Activated T-helper 9 cell treated with anti-CD3 and anti-CD28 coated beads, Interleukin-2, amount 50 U/mL, for 16 hours (primary cell): ENCODE measurements around the gene KRTAP5-5.
"Not testable (repeated sequence)": the region's sequence is repeated elsewhere in the genome, so short reads cannot be mapped to it uniquely, and the experiment has no call there.

Experiments used
- DNase-seq: peaks from one replicate; pipeline ENCODE4 v3.0.0-alpha.2; 2020; ENCODE audit warnings: low read depth

KRTAP5-5 gene

DNA sequence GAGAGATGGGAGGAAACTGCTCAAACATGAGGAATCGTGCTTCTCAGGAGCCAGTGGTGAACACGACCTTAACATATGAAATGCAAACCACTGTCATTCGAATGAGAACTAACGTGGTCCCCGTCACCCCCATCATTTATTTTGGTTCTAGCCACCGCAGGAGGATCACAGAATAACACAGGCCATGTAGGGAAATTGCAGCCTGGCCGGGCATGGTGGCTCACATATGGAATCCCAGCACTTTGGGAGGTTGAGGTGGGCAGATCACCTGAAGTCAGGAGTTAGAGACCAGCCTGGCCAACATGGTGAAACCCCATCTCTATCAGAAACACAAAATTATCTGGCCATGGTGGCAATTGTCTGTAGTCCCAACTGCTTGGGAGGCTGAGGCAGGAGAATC is 27.1 kb downstream of the KRTAP5-5 start:
- no peak for DNase-seq

DNA sequence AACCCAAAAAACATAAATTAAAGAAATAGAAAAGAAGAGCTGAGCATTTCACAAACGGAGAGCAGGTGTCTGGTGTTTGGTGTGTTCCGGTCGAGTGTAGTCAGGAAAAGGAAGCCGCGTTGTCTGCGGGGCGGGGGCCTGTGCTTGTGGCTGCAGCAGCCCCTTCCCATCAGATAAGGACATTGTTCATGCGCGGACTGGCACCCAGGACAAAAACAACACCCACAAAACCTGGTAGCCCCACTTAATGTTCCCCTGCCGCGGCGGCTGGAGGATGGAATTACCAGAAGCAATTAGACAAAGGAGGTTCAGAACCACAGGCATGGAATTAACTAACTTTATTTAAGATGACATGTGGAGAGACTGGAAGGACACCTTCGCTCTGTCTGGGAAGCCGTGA is 29.9 kb downstream of the KRTAP5-5 start:
- no peak for DNase-seq

DNA sequence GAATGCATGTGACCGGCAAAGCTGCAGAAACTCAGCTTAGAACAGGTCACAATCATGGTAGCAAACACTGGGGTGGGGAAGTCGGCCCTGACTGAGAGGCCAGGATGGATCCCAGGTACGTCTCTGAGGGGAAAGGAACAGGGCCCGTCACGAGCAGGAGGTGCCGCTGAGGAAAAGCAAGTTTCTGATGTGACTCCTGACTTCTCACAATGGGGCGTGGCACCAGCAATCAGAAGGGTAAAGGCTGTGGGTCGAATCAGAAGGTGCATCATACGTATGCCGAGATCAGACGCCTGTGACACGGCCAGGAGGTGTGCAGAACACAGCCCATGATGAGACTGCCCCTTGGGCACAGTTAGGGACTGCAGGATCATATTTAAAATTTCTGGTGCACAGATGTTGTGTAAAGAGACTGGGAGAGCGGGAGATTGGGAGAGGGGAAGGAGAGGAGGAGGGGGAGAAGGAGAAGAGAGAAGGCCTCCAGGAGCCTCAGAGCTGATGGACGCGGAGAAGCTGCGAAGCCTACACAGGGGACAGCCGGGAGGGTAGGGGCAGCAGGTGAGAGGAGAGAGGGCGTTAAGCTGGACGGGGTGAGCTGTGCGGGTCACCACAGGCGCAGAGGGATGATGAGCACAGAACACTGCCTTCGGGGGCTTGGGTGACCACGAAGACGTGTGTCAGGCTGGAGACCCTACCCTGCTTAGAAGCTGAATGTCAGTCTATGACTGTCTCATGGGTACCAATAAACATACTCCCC is 30.7 kb downstream of the KRTAP5-5 start:
- DNase-seq: no peak

DNA sequence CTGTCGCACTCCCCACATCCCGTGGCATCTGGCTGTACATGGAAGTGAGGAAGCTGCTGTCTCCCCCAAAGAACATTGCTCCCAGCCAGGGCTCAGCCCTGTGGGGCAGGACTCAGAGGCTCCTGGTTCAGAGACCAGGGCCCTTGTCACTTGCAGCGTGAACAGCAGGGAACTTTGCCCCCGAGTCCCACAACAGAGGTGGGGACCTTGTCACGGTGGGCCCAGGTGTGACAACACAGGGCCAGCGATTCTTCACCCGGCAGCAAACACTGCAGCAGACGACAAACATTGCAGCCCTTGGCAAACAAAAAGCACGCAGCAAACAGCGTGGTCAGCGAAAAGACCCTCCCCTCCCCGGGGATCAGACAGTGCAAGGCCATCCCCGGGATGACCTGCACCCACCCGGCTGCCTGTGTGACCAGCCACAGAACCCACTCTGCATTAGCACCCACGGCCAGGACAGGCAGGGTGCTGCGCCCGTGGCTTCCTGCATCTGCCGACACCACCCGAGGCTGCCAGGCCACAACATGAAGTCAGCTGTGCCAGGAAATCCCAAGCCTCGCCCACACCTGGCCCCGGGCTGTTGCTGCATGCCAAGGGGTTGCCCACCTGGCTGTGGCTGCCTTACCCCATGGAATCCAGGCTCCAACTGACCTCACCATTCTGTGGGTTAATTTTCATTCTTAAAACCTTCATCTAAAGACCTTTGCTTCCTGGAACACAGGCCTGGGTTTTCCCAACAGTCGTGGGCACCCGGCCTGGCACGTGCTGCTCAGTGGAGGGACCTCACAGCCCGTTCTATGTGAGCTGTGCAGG is 32.1 kb downstream of the KRTAP5-5 start:
- DNase-seq: not testable (repeated sequence)

DNA sequence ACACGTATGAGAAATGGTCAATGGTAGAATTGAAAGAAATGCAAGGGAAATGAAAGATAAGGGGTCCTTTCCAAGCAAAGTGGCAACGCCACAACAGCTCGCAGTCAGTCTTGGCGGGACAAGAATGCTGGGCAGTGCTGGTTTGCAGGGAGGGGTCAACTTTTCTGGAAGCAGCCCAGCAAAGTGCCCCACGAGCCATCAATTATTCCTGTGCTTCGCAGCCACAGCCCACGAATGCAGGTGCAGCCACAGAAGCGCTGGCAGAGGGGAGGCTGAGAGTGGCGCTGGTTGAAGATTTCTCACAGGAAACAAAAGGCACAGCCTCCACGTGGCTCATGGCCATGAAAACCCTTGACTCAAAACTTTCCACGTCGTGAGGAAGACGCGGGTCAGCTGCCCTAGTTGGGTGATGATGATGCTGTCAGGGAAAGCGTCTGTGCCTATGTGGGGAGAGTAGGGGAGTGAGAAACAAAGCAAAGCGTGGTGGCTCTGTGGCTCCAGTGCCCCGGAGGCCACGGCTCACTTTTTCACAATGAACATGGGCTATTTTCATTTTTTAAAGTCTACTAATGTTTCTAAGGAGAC is 33.2 kb downstream of the KRTAP5-5 start:
- DNase-seq: not testable (repeated sequence)

DNA sequence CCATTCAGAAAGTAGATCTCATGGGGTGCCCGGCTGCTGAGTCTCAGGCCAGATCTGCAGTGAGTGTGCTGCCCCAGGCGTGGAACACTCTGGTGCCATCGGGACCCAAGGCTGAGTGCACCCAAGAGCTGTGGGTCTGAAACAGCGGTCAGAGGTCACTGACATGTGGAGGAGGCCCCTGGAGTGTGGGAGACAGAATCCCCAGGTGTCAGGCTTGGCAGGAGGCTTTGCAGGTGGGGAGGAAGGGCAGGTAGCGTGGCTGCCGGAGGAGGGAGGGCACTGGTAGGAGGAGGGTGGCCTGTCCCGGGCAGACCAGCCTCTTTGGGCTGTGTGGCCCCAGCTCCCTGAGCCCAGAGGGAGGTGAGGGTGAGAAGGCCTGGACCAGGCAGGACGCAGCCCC is 35.7 kb downstream of the KRTAP5-5 start:
- no peak for DNase-seq

DNA sequence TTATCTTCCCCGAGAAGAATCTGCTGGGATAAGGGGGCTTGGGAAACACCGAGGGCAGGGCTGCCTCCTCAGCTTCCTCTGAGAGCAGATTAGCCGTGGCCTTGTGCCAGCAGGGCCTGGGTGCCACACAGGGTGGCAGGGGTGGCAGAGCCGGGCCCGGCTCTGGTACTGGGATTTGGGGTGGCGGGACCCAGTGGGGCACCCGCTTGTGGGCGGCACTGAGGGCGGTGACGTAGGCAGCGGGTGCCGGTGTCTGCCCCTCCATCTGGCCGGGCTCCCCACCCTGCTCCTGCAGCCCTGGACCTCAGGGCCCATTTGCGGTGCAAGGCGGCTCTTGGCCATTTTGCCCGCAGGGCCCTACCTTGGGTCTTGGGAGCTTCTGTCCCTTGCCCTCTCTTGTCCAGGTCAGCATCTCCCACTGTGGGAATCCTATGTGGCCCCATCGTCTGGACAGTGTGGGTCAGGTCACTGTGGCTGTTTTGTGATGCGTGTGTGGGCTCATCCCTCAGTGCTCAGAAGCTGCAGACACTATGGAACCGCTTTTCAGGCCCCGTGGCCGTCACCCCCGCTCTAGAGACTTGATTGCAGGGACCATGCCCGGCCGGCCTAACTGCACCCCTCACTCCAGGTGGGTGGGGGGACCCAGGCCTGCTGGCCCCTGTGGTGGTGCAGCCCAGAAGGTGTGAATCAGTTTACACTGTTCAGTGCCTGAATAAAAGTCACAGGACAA is 37.7 kb downstream of the KRTAP5-5 start:
- DNase-seq: no peak

DNA sequence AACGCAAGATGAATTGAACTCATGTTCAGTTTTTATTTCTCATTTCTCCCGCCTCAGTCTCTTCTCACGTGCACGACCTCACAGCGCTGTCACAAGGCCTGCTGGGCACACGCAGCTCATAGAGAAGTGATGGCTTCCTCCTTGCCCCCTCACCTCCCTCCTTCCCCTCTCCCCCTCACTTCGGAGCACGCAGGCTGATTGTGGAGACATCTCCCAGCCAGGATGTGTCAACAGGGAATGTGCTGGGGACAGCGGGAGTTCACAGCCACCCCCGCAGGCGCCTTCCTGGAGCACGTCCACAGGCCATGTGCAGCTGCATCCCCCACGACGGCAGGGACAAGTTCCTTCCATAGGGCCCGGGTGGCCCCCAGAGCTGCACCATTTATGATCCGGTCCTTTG is 38.3 kb downstream of the KRTAP5-5 start:
- no peak for DNase-seq

DNA sequence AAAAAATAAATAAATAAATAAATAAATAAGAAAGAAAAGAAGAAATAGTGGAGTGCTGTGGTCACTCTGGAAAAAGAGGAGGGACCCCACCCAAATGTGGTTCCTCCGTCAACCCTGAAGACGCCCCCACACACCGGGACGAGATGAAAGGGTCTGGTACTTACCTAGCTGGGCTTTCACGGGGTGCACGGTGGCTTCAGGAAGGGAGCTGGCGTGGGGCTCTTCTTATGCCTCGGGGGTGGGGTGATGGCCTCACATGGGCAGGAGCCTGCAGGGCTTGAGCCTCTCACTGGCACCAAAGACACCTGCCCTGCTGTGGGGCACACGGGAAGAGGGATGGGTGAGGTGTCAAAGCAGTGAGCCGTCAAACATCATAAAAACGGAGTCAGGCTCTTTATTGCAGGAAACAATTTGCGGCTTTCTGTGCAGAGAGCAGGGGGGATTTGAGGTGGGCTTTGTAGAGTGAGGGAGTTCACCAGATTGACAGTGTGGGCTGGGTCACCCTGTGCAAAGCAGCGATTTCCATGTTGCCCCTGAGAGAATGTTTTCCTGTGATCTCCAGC is 39.4 kb downstream of the KRTAP5-5 start:
- no peak for DNase-seq

DNA sequence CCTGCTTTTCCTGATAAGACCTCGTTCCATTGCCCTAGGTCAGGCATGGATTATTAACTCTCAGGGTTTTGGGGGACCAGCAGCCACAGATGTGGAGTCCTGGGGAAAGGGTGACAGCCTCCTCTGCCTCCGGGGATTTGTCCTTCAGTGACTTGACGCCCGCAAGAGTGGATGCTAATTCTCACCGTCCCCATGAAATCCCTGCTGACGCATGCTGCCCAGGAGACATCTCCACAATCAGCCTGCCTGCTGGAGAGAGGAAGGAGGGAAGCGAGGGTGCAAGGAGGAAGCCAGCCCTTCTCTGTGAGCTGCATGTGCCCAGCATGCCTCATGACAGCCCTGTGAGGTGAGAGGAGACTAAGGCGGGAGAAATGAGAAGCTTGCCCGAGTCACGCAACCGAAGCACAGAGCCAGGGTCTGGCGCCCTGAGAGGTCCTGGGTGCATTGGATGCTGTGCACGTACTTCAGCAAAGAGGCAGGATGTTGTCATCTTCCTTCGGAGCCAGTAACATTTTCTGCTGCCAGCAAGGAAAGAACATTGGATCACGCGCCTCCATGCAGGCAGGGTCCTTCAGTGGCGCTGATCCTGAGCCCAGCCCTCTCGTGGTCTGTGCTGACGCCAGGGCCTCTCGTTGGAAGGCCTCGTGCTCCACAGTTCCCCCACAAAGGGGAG is 40.1 kb downstream of the KRTAP5-5 start:
- no peak for DNase-seq

DNA sequence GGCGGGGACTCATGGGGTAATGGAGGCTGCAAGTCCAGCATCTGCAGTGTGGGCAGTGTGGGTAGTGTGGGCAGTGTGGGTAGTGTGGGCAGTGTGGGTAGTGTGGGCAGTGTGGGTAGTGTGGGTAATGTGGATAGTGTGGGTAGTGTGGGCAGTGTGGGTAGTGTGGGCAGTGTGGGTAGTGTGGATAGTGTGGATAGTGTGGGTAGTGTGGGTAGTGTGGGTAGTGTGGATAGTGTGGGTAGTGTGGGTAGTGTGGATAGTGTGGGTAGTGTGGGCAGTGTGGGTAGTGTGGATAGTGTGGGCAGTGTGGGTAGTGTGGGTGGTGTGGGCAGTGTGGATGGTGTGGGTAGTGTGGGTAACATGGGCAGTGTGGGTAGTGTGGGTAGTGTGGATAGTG is 40.9 kb downstream of the KRTAP5-5 start:
- DNase-seq: not testable (repeated sequence)

DNA sequence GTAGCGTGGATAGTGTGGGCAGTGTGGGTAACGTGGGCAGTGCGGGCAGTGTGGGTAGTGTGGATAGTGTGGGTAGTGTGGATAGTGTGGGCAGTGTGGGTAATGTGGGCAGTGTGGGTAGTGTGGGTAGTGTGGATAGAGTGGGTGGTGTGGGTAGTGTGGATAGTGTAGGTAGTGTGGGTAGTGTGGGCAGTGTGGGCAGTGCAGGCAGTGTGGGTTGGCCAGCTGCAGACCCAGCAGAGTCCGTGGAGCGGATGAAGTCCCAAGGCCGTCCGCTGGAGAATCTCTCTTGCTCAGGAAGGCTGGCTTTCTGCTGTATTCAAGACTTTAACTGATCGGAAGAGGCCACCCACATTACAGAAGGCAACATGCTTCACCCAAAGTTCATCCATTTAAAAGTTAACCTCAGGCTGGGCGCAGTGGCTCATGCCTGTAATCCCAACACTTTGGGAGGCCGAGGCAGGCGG is 41.4 kb downstream of the KRTAP5-5 start:
- DNase-seq: no peak

DNA sequence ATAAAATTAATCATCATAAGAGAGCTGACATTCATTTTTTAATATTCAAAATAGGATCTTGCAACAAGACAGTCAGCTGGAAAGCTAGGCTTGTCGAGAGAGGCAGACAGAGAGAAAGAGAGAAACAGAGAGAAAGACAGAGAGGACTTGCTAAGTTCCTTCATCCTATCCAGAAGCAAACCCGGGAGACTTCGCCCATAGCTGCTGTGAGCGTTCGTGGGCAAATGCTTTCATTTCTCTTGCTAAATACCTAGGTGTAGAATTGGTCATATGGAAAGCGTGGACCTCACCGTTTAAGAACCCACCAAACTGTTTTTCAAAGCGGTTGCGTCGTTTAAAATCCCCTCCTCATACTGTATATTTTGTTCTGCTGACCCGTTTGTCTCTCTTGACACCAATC is 42.1 kb downstream of the KRTAP5-5 start:
- no peak for DNase-seq

DNA sequence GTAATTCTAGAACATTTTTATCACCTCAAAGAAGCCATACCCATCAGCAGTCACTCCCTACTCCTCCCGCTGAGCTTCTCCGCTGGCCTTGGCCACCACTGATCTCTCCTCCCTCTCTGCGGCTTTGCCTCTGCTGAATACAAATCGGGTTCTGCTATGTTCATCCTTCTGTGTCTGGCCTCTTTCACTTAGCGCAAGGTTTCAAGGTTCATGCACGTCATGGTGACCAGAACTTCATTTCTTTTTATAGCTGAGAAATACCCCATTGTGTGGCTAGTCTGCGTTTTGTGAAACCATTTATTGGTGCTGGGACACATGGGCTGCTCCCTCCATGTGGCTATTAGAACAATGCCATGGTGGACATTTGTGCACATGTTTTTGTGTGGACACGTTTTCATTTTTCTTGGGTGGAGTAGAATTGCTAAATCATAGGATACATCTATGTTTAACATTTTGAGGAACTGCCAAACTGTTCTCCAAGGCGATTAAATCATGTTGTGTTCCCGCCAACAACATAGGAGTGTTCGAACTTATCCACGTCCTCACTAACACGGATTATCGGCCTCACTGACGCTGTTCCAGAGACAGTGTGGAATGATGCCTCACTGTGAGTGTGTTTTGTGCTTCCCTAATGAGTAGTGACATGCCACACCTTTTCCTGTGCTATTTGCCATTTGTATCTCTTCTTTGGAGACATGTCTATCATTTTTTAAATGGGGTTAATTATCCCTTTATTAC is 43.2 kb downstream of the KRTAP5-5 start:
- DNase-seq: no peak

DNA sequence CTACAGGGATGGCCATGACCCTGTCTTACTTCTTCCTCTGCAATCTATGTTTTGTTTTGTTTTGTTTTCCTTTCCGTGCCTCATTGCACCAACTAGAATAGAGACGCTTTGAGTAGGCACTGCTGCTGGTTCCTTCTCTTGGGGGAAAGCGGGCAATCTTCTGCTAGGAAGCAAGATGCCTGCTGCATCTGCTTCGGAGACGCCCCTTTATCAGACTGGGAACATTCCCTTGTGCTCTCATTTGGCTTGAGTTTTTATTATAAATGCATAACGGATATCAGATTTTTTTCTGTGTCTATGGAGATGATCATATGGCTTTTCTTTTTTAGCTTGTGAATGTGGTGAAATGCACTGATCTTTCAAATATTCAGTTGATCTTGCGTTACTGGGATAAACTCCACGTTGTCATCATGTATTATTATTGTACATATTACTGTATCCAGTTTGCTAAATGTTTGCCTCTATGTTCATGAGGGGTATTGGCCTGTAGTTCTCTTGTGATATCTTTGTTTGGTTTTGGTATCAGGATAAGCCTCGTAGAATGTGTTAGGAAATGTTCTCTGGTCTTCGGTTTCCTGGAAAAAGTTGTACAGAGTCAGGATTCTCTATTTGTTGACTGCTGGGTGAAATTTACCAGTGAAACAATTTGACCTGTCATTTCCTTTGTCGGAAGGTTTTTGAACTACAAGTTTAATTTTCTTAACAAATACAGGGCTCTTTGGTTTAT is 44.0 kb downstream of the KRTAP5-5 start:
- DNase-seq: no peak

DNA sequence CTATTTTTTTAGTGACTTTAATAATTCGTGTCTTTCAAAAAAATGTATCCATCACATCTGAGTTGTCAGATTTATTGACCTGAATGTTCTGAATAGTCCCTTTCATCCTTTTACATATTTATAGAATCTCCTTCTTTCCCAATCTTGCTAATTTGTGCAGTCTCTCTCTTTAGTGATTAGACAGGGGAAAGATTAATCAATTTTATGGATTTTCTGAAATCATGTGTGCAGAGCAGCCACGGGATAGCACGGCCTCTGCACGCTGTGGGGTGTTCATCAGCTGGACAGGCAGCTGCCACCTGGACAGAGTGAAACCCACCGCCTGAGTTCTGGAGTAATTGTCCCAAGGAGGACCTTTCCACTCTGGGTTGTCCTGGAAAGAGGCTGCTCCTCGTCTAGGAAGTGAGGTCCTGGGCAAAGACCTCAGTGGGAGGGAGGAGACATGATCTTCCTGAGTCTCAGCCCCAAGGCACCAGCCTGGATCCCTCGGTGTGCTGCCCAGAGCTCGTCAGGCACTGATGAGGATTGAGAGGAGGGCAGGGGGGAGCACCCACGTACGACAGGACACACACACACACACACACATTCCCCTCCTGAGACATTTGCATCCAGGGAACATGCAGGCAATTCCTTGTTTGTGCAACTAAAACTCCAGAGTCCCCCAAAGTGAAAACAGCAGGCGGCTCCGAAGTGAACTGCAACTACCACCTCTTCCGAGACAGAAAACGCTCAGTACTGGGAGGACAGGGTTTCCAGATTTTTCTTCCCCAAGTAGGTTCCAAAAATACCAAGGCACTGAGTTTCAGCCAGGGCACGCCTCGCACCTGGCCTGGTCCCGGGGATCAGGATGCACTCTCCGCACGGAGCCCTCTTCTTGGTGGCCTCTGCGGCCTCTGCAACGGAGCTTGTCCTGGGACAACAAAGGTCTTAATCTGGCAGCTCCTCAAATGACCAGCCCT is 44.9 kb downstream of the KRTAP5-5 start:
- no peak for DNase-seq

DNA sequence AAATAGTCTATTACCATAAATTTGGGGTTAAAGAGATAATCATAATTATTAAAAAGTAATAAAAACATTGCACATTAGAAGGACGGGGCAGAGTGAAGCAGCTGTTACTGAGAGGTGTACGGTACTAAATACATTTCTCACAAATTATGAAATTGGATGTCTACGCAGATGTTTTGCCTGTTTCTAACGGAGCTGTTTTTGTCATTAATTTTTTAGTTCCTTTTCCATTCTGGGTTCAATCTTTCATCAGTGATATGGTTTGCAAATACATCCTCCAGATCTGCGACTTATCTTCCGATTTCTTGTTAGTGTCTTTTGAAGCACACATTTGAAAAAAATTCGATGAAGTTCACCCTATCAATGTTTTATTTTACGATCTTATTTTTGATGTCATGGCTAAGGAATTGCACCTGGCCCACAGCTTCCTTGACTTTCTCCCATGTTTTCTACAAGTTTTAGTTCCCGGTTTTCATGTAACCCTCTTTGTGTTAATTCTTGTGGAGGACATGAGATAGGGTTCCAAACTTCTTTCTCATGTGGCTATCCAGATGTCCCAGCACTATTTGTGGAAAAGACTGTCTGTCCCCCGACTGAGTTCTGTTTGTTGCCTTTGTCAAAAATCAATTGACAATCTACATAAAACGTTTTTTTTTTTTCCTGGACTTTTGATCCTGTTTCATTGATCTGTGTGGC is 46.1 kb downstream of the KRTAP5-5 start:
- no peak for DNase-seq

DNA sequence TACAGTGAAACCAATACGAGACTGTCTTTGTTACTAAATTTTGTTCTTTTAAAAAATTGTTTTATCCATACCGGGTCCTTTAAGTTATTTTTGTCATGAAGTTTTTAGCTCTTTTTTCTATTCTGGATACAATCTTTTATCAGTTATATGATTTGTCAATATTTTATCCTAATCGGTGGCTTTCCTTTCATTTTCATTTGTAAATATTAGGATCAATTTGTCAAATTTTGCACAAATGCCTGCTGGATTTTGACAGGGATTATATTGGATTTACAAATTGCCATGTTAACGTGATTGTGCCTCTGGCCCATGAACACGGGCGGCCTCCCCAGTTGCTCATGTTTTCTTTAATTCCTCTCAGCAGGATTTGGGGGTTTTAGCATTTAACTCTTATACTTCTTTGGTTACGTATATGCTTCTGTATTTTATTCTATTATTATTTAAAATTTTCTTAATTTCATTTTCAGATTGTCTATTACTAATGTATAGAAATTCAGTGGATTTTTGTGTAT is 46.7 kb downstream of the KRTAP5-5 start:
- DNase-seq: no peak
